KOPT-K1 (cell line): ENCODE measurements around the gene PKM.

Experiments
- H3K27ac ChIP-seq: fragments of 200-600 bp; sonication (generic); 2 replicates; pipeline ENCODE4 v1.5.1; 2016; ENCODE audit warnings: antibody characterized with exemption, mild to moderate bottlenecking, low read depth, low read length; ENCODE audit not compliant: poor library complexity, severe bottlenecking
- H3K36me3 ChIP-seq: fragments of 200-600 bp; sonication (generic); 2 replicates; pipeline ENCODE4 v1.5.1; 2017; ENCODE audit warnings: antibody characterized with exemption, mild to moderate bottlenecking, low read length, moderate library complexity; ENCODE audit not compliant: insufficient read depth
- H3K9me3 ChIP-seq: fragments of 200-600 bp; sonication (generic); 2 replicates; pipeline ENCODE4 v1.5.1; 2017; ENCODE audit warnings: antibody characterized with exemption, low read length, mild to moderate bottlenecking; ENCODE audit not compliant: insufficient read depth, poor library complexity, severe bottlenecking

PKM gene

DNA sequence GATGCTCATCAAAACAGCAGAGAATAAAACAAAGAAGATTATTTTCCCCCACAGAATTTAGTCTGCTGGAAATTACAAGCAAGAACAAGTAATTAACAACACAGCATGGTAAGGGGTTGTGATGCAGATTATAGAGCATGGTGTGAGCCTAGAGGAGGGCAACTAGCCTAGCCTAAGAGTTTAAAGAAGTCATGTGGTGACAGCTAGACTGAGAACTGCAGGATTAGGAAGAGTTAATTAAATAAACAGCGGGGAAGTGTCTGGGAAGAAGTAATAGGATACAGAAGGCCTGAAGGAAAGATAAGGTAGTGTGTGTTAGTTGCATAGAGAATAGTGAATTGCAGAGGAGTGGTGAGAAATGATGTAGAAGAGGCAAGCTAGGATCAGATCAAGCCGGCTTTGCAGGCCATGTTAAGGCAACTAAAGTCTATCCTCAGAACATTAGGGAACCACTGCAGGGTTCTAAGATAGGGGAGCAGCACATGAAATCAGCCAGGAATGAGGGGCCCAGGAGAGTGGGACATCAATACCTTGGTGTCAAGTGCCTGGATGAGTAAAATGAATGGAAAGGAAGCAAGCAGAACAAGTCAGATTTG, 11.9 kb upstream of the PKM start:
- Histone ChIP-seq H3K36me3 (peaks cover 51% of the 10 kb centered on the region), H3K9me3 (no peaks in the 10 kb centered on the region), H3K27ac (no peak overlapping the region)

DNA sequence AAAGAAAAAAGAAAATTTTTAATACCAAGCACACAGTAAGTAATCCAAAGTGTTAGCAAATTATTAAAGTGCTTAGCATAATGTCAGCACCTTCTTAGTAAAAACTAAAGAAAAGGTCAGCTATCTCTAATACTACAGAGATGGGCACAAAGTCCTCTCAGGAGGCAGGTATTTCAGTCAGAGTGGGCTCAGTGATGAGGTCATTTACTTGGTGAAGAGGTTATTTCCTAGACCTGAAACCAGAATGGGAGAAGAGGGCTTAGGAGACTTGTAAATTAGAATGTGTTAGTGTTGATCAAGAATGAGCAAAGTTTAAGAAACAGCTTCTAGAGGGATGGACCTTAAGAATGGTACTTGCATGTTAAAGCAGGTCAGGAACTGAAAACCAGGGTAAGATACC, 8.7 kb upstream of the PKM start:
- H3K9me3 ChIP-seq: no peaks in the 10 kb centered on the region
- H3K36me3 ChIP-seq: peaks cover 43% of the 10 kb centered on the region
- H3K27ac ChIP-seq: no peak overlapping the region

DNA sequence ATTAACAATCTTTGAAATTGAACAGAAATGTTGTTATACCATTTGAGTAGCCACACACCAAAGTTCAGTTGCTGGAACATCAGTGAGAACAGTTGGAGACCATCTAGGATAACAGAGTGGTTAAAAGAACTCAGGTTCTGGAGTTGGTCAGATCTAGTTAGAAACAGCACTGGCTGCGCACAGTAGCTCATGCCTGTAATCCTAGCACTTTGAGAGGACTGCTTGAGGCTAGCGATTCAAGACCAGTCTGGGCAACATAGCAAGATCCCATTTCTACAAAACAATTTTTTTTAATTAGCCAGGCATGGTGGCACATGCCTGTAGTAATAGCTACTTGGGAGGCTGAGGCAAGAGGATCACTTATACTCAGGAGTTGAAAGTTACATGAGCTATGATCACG, 7.6 kb upstream of the PKM start:
- Histone ChIP-seq H3K36me3 (peaks cover 32% of the 10 kb centered on the region), H3K9me3 (no peaks in the 10 kb centered on the region), H3K27ac (no peak overlapping the region)

DNA sequence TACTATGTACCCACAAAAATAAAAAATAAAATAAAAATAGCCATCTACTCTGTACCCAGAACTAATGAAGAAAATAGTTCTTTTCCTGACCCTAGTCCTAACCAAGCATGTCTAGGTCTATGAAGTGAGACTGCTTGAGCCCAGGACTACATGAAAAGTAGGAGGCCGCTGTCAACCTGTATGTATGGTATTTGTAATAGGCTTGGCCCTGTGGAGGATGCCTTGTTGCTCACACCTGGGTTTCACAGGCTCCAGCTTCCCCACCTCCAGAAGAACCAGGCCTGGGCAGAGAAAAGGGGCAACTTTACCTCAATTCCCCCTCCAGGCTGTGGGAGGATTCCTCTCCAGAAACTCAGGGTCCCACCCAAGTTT, 6.8 kb upstream of the PKM start:
- Histone ChIP-seq H3K27ac (no peak overlapping the region), H3K9me3 (no peaks in the 10 kb centered on the region), H3K36me3 (peaks cover 25% of the 10 kb centered on the region)

DNA sequence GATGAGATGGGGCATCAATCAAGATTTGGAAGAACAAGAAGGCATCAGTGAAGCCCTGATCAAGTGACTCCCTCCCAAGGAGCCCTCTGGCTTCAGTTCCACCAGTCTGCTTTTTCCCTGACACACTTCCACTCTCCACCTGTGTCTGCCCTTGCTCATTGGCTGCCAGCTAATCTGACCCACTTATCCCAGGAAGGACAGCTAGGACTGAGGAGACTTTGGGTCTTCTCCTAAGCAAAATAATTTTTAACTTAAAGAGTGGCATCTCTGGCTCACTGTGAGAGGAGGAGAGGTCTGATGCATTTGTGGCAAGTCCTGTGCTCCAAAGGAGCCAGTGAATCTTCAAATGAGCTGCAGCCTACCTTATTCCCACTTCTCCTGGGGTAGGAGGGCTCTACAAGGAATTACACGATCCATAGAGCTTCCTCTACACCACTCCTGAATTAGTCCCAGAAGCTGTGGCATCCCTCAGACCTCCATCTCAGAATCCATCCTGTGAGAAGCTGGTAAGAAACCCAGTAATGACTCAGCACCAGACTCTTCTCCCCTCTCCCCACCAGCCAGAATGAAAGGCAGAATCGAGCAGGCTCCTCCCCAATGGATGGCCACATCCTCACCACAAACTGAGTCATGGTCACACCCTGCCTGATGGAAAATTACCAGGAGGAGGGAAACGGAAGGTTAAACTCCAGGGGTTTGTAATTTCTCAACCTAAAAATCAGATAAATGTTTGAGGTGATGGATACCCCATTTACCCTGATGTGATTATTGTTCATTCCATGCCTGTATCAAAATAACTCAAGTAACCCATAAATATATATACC, 6.3 kb upstream of the PKM start:
- peak overlapping the region; percentile 47 for H3K27ac ChIP-seq
- H3K36me3 ChIP-seq: peaks cover 19% of the 10 kb centered on the region
- no peaks in the 10 kb centered on the region for H3K9me3 ChIP-seq

DNA sequence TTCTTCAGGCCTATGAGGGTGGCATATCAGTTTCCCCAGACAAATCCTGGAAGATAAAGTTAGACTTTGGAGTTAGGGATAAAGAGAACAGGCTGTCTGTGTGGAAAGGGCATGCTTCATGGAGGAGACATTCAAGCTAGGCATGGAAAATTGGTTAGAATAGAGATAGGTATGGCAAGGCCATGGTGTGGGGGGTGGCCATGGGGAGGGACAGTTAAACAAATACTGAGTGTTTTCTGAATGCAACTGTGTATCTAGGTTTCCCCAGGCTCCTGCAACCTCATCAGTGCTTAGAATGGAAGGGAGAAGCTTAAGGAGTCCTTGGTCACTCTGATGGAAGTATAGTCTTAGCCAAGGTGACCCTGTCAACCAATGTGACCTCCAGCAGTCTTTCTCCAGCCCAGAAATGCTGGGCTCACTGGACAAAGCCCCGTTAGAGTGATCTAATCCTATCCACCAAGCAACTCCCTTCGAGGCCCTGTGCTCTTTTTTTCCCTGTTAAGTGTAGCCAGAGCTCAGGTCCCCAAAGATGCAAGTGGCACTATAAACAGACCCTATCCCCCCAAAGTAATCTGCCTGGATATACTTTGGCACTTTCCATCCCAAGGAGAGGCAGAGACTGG, 5.5 kb upstream of the PKM start:
- peaks cover 11% of the 10 kb centered on the region; the same call in 1 of the 2 replicates for H3K36me3 ChIP-seq
- no peaks in the 10 kb centered on the region for H3K9me3 ChIP-seq
- peak overlapping the region; percentile 47 for H3K27ac ChIP-seq

DNA sequence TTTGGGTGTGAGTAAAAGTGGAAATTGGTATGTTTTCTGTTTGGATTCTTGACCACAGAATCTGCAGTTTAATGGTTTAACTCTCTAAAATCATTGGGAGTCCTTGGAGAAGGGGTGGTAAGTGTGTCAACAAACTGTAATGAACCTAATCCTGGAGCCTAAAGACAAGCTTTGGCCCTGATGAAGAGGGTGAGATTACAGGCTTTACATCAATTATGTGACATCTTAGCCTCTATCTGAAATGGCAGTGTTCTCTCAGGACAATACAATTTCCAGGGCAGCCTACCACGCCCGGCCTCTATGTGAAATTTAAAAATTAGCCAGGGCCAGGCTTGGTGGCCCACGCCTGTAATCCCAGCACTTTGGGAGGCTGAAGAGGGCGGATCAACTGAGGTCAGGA, 4.3 kb upstream of the PKM start:
- H3K27ac ChIP-seq: no peak overlapping the region
- no peaks in the 10 kb centered on the region for H3K36me3 ChIP-seq
- no peaks in the 10 kb centered on the region for H3K9me3 ChIP-seq

DNA sequence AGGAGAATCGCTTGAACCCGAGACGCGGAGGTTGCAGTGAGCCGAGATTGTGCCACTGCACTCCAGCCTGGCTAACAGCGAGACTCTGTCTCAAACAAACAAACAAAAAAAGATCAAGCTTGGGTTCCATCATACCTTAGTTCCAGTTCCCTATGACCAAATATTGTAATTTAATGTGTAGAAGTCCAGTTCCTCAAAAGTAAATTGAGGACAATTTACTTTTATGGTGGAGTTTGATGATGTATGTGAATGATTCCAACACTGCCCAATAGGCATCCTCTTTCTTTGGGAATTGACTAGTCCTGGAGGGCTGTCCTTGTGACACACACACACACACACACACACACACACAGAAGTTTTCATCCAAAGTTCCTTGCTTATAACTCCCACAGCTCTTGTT, 2.8 kb upstream of the PKM start:
- no peaks in the 10 kb centered on the region for H3K36me3 ChIP-seq
- no peaks in the 10 kb centered on the region for H3K9me3 ChIP-seq
- H3K27ac ChIP-seq: no peak overlapping the region

DNA sequence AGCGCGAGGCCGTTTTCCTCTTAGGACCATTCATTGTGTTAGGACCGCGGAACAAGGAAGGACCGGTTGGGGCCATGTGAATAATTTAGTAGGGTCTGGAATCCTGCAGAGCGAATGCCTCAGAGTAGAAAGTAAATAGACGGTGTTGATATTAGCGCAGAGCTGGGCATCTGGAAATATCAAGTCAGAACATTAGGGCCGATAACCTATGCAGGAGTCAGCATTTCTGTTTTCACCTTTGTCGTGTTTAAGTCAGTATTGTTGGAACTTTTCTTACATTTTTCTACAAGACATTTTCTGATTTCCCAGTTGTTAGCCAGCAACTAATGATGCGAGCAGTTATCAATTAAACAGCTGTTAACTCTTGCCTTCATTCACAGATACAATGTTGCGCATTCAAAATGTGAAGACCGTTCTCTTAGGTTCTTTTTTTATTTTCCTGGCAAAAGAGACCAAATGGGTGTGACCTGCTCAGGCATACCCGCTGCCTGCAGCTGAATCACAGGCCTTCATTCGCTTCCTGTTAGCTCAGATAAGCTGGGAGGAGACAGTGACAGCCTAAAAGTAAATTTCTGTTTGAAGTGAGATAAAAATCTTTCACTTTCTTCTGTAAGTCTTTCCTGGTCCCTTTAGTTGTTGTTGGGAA, 966 bp upstream of the PKM start:
- H3K27ac ChIP-seq: peak overlapping the region; percentile 83
- no peaks in the 10 kb centered on the region for H3K36me3 ChIP-seq
- no peaks in the 10 kb centered on the region for H3K9me3 ChIP-seq

DNA sequence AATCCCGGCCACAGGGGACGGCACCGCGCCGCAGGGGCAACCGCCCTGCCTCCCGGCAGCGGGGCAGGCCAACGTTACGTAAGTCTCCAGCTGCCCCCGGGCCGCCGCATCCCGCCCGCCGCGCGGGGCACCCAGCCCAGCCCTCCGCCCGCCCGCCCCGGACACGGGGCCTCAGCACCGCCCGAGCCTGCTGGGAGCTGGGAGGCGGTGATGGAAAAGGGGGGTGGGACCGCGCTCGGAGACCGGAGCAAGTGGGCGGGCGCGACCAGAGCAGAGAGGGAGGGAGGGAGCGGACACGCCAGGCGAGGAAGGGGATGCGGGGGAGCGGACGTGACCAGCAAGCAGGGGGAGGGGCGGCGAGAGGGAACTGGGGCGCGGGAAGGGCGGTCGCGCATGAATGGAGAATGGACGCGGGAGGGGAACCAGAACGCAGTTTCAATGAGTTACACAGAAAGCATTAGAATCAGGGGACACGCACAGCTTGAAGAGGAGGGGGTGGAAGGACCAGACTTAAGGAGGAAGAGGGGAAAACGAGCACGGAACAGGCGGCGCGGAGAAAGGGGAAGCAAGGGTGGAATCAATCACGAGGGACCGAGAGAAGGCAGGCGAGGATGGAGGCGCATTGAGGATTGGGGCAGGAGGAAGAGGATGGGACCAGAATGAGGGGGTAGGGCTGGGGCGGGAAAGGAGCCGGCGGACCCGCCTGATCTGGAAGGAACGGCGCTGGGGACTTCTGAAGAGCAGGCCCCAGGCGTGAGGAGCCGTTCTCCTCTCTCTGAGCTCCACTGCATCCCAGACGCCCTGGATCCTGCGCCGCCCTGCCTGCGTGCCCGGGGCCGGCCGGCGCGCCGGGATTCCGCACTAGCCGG, 559 bp downstream of the PKM start:
- Histone ChIP-seq H3K27ac (peak overlapping the region; percentile 83), H3K9me3 (no peaks in the 10 kb centered on the region), H3K36me3 (peaks cover 6% of the 10 kb centered on the region)

DNA sequence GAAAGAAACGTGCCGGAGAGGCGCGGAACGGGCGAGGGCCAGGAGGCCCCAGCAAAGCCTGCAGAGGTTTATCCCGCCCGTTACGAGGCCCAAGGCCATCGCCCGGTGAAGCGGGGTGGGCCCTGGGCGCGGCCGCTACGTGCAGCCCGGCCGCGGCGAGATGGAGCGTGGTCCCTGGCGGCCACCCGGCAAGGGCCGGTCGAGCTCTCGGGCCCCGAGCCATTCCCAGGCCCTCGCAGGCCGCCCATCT, 1.1 kb downstream of the PKM start:
- Histone ChIP-seq H3K9me3 (no peaks in the 10 kb centered on the region), H3K27ac (peak overlapping the region; percentile 83), H3K36me3 (peaks cover 8% of the 10 kb centered on the region)

DNA sequence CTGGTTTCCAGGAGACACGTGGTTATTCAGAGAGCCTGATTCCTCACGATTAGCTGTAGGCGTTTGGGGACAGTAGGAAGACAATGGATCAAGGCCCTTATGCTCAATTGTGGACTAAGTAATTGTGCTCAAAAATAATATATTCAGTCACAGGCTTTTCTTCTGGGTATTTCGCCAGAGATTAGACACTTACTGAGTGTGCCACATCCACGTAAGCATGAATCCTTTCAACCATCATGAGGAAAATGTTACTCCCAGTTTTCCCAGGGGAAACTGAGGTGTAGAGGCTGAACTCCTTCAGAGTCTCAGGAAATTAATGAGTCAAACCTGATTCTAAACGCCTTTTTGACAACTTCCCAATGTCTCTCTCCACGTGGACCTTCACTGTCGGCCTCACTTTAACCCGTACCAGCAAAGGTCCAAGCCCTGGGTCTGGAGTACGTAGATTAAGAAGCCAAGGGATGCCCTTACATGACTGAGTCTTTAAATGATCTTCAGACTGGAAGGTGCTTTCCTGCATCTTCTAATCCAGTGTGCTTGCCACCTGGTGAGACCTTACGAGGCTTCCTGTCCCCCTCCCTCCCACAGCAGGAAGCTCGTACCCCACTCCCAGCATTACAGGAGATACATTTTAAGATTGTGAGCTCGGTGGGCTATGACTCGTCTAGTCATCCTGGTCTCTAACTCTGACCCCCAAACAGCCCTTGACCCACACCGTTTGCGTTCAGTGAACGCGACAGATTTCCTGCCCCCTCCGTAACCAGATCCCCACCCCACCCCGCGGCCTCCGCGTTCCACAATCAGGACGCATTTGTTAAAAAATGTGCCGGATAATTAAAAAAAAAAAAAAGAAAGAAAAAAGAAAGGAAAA, 1.7 kb downstream of the PKM start:
- Histone ChIP-seq H3K27ac (peak overlapping the region; percentile 83), H3K36me3 (peaks cover 12% of the 10 kb centered on the region), H3K9me3 (no peaks in the 10 kb centered on the region)

DNA sequence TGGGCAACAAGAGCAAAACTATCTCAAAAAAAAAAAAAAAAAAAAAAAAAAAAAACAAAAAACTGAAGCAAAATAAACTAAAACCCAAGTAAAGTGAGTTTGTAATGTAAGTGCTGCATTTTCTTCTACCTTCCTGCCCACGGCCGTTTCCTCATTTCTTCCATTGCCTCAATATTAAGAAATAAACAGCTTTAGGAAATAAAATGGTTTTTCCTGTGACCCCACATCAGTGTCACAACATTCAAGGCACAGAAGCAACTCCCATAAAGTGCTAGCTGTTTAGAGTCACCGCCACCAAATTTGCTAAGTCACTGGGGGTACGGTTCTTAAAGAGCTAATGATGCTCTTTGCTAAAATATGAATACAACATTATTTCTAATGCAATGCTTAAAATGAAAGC, 3.3 kb downstream of the PKM start:
- peaks cover 27% of the 10 kb centered on the region for H3K36me3 ChIP-seq
- H3K9me3 ChIP-seq: no peaks in the 10 kb centered on the region
- peak overlapping the region; percentile 83 for H3K27ac ChIP-seq

DNA sequence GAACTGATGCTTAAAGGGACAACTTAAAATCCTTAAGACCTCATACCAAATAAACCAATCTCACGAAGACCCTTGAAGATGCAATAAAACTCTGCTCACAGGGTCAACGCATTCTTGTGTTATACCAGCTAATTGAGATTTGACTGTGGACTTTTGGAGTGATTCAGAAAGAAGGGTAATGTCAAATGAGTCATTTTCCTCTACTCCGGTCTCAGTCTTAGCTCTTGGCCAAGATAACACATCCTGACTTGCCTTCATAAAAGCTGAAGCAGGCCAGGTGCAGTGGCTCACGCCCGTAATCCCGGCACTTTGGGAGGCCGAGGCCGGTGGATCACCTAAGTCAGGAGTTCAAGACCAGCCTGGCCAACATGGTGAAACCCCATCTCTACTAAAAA, 3.8 kb downstream of the PKM start:
- peak overlapping the region; percentile 83 for H3K27ac ChIP-seq
- no peaks in the 10 kb centered on the region for H3K9me3 ChIP-seq
- peaks cover 33% of the 10 kb centered on the region for H3K36me3 ChIP-seq
